CD4-positive, alpha-beta T cell (primary cell): Measurements from ENCODE around the gene SPRYD3. TPM values are rescaled to one million over a fixed set of nuclear protein-coding genes. Genes with fewer than 3 reads are reported as not detected.

ENCODE experiments used
- ATAC-seq: fragments of 200-7000 bp; cut with Tn5 transposase; one replicate; pipeline ENCODE4 v1.10.0; 2022; ENCODE audit warnings: mild to moderate bottlenecking; ENCODE audit not compliant: poor library complexity
- CTCF ChIA-PET: fragments of 350-600 bp; sonication (Branson Sonifier 250); formaldehyde crosslinking; loops from one replicate; lab custom pipeline; 2021; ENCODE audit warnings: antibody characterized with exemption, inconsistent platforms; lab: Charles Lee
- POLR2A ChIA-PET: fragments of 350-600 bp; sonication (Branson Sonifier 250); formaldehyde crosslinking; loops from one replicate; lab custom pipeline; 2021; ENCODE audit warnings: antibody characterized with exemption, inconsistent platforms; lab: Charles Lee
- DNase-seq, 14 experiments: peaks; one replicate each; pipeline ENCODE4 v3.0.0-alpha.2; 2013 to 2020; ENCODE audit warnings: mixed read lengths in 2 of 14
- H3K27ac ChIP-seq, 2 donors: one replicate each; pipeline versions ENCODE4 v1.5.1 to v1.7.0; 2013; ENCODE audit warnings: low read length in 2 of 2, low read depth in 1 of 2, mild to moderate bottlenecking in 1 of 2
- H3K27me3 ChIP-seq, 2 experiments: 1 replicate in 1 of 2; 2 replicates in 1 of 2; pipeline versions ENCODE4 v1.6.1 to v1.7.0; 2013; ENCODE audit warnings: low read length in 2 of 2, control low read depth in 1 of 2, mild to moderate bottlenecking in 1 of 2, moderate library complexity in 1 of 2; ENCODE audit not compliant: insufficient read depth in 2 of 2, control insufficient read depth in 1 of 2
- H3K36me3 ChIP-seq: one replicate; pipeline ENCODE4 v1.6.1; 2013; ENCODE audit warnings: low read length, control low read depth; ENCODE audit not compliant: insufficient read depth
- H3K4me1 ChIP-seq: one replicate; pipeline ENCODE4 v1.6.1; 2013; ENCODE audit warnings: low read length, control low read depth; ENCODE audit not compliant: insufficient read depth
- H3K4me3 ChIP-seq: one replicate; pipeline ENCODE4 v1.5.1; 2013; ENCODE audit warnings: mild to moderate bottlenecking, low read length, moderate library complexity
- H3K9me3 ChIP-seq, 2 experiments: 1 replicate in 1 of 2; 2 replicates in 1 of 2; pipeline versions ENCODE4 v1.6.1 to v1.7.0; 2013; ENCODE audit warnings: low read length in 2 of 2, mild to moderate bottlenecking in 2 of 2, control low read depth in 1 of 2, moderate library complexity in 1 of 2; ENCODE audit not compliant: control insufficient read depth in 1 of 2, insufficient read depth in 1 of 2
- H3K27ac Mint-ChIP-seq: one replicate; pipeline ENCODE4 v1.8.0; 2020; ENCODE audit warnings: mixed read lengths
- H3K27me3 Mint-ChIP-seq: one replicate; pipeline ENCODE4 v1.8.0; 2021; ENCODE audit warnings: mixed read lengths
- H3K36me3 Mint-ChIP-seq: one replicate; pipeline ENCODE4 v1.8.0; 2021; ENCODE audit warnings: low read depth, mixed read lengths
- H3K4me1 Mint-ChIP-seq: one replicate; pipeline ENCODE4 v1.8.0; 2021; ENCODE audit warnings: low read depth, mixed read lengths
- H3K4me3 Mint-ChIP-seq: one replicate; pipeline ENCODE4 v1.8.0; 2020; ENCODE audit warnings: mild to moderate bottlenecking, mixed read lengths
- H3K9me3 Mint-ChIP-seq: one replicate; pipeline ENCODE4 v1.8.0; 2020; ENCODE audit warnings: mixed read lengths
- intact Hi-C, 2 experiments: fragments of 100-400 bp; cut with DNase I in 1 of 2; cut with micrococcal nuclease in 1 of 2; formaldehyde crosslinking; loops; one replicate each; pipeline versions ENCODE4 v1.15.1 to v1.9.0; 2023 to 2025; cut with DNase I, micrococcal nuclease
- total RNA-seq, 174 experiments: library from RNA in 2 of 174; stranded (reverse) in 2 of 174; gene quantifications; one replicate each; pipeline ENCODE4 v1.2.3 and lab custom pipeline; 2021 to 2026
- TF ChIP-seq, protein P1 (sequence below): fragments of 200-600 bp; IDR thresholded peaks from one replicate; pipeline ENCODE4 v1.8.0; 2022; ENCODE audit warnings: antibody characterized with exemption, mild to moderate bottlenecking

Gene SPRYD3
- total RNA-seq, 2 experiments from 2014 or later = 17.7 to 21.0 TPM

DNA sequence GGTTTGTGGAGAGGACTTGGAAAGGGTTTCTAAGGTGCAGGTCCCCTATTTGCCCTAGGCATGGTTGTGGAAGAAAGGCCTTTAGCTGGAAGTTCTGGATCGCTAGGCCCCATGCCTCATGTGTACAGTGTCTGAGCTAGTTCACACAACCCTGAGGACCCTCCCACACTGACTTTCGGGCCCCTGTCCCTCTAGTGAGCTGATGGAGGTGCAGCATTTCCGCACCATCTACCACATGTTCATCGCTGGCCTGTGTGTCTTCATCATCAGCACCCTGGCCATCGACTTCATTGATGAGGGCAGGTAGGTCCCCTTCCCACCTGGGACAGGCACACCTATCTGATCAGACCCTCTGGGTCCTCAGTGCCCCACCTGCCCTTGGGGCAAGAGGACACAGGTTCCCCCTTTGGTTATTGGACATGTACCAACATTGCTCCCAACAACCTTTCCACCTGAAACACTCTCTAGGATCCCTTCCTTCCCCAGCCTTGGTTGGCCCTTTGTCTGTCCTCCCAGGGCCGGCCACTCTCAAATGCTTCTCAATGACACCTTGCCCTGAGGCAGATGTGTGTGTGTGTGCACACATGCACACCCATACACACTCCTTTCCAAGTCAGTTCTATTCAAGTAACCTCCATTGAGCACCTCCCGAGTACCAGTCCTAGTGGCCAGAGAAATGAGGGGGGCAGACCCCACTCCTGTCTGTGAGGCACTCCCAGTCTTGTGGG lies 26.7 kb upstream of the SPRYD3 start:
- Mint-ChIP-seq H3K36me3 (no peaks in the 10 kb centered on the region), H3K27me3 (no peaks in the 10 kb centered on the region), H3K4me1 (peaks cover 27% of the 10 kb centered on the region), H3K4me3 (no peak overlapping the region), H3K27ac (no peak overlapping the region), H3K9me3 (no peaks in the 10 kb centered on the region)
- Histone ChIP-seq H3K27me3 (no peaks in the 10 kb centered on the region), H3K9me3 (no peaks in the 10 kb centered on the region), H3K4me1 (peaks cover 41% of the 10 kb centered on the region), H3K36me3 (no peaks in the 10 kb centered on the region), H3K4me3 (no peak overlapping the region), H3K27ac (no peak overlapping the region)
- intact Hi-C loops = no loop called here
- ATAC-seq (no peak), DNase-seq (no peak)
- POLR2A ChIA-PET = no interaction called here
- CTCF ChIA-PET = no interaction called here
- TF ChIP-seq, protein P1, sequence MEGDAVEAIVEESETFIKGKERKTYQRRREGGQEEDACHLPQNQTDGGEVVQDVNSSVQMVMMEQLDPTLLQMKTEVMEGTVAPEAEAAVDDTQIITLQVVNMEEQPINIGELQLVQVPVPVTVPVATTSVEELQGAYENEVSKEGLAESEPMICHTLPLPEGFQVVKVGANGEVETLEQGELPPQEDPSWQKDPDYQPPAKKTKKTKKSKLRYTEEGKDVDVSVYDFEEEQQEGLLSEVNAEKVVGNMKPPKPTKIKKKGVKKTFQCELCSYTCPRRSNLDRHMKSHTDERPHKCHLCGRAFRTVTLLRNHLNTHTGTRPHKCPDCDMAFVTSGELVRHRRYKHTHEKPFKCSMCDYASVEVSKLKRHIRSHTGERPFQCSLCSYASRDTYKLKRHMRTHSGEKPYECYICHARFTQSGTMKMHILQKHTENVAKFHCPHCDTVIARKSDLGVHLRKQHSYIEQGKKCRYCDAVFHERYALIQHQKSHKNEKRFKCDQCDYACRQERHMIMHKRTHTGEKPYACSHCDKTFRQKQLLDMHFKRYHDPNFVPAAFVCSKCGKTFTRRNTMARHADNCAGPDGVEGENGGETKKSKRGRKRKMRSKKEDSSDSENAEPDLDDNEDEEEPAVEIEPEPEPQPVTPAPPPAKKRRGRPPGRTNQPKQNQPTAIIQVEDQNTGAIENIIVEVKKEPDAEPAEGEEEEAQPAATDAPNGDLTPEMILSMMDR = no peak

DNA sequence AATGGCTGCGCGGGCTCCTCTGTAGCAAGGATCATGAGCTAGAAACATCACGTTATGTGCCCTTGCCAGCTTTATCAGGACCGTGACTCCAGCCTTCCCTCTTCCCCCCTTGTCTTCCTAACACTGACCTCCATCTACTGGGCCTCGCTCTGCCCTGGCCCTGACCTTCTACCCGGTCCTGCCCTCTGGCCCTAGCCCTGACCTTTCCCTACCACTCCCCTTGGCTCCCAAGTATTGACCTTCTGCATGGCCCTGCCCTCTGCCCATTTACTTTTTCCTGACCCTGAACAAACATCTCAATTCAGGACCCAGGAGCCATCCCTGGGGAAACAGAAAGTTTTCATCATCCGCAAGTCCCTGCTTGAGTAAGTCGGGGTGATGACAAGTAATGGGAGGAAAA lies 26.1 kb upstream of the SPRYD3 start:
- Histone ChIP-seq H3K9me3 (no peaks in the 10 kb centered on the region), H3K27ac (no peak overlapping the region), H3K27me3 (no peaks in the 10 kb centered on the region), H3K4me3 (no peak overlapping the region), H3K36me3 (no peaks in the 10 kb centered on the region), H3K4me1 (peaks cover 45% of the 10 kb centered on the region)
- Mint-ChIP-seq H3K9me3 (no peaks in the 10 kb centered on the region), H3K4me1 (peaks cover 27% of the 10 kb centered on the region), H3K27me3 (no peaks in the 10 kb centered on the region), H3K4me3 (no peak overlapping the region), H3K27ac (no peak overlapping the region), H3K36me3 (no peaks in the 10 kb centered on the region)
- POLR2A ChIA-PET = no interaction called here
- ATAC-seq (no peak), DNase-seq (no peak)
- intact Hi-C loops = no loop called here
- CTCF ChIA-PET = no interaction called here
- TF ChIP-seq, protein P1 = no peak

DNA sequence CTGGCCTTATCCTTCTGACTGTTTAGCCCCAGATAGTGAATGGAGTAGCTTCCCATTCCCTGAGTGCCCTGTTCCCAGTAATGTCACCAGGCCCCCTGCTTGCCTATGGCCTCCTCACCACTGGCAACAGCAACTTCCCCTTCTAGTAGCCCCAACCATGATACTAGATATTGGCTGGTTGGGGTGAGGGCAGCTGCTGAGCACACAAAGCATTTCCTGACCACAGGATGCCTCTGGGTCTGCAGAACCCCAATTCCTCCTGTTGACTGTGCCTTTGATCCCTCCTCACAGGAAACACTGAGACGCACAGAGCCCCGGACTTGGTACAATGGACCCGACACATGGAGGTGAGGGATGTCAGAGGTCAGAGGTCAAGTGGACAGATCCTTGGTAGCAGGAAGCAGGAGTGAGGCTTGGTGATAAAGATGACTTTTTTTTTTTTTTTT lies 24.7 kb upstream of the SPRYD3 start:
- no peak for ATAC-seq

More for the DNA sequence above, 24.7 kb upstream of the SPRYD3 start:
- Mint-ChIP-seq H3K4me3 (no peak overlapping the region), H3K9me3 (no peaks in the 10 kb centered on the region), H3K4me1 (peaks cover 34% of the 10 kb centered on the region), H3K27ac (peak overlapping the region; percentile 27), H3K27me3 (no peaks in the 10 kb centered on the region), H3K36me3 (no peaks in the 10 kb centered on the region)
- H3K36me3 ChIP-seq = no peaks in the 10 kb centered on the region
- peak in 4 of 14 experiments; percentile 31 to 70 (median 44) for DNase-seq
- peak overlapping the region in 1 of 2 donors; percentile 29 for H3K27ac ChIP-seq
- intact Hi-C loops = no loop called here
- H3K27me3 ChIP-seq = no peaks in the 10 kb centered on the region
- no peak overlapping the region for H3K4me3 ChIP-seq
- TF ChIP-seq, protein P1 = no peak
- peaks cover 51% of the 10 kb centered on the region for H3K4me1 ChIP-seq
- no peaks in the 10 kb centered on the region for H3K9me3 ChIP-seq
- ChIA-PET CTCF (interaction anchor here (7.6 kb wide), 1 partner anchor 38 kb away, joined by 114 read pairs; no protein-coding TSS in a partner anchor), POLR2A (interaction anchor here (1.8 to 2.0 kb wide), 2 partner anchors 25 to 56 kb away, joined by 5 to 16 read pairs; partner anchors contain the start of gene SPRYD3)
